ENCODE data around the gene CACNA2D4. TPM values are rescaled to one million over a fixed set of nuclear protein-coding genes. Genes with fewer than 3 reads are reported as not detected.

CACNA2D4 gene
- total and polyA plus RNA-seq, 8 donors, result 0.60 to 3.1 (median 2.0) TPM

DNA sequence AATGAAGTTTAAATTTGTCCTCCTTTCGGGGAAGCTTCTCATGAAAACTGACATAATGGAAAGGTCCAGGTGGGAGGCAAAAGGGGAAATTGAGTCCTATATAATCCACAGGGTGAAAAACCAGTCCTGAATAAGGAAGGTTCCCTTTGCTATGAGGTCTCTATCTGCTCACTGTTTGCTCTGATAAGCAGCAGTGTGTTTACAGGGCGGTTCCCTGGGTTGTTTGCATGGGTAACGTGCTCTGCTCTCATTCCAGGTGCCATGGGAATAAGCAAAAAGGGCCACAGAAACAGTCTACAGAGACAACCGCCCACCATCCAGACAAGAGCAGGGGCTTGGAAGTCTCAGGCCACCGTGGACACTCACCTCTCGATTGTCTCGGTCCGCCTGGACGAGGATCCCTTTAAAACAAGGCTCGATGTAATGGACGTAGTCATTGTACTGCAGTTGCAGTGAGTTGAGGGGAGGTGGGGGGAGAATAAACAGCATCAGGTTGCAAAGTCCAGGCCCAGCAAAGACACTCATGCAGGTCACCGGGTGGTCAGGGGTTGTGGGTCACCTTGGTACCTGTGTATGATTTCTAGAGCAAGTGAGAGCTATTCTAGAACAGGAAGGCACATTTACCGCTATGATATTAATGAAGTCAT is 32.7 kb downstream of the CACNA2D4 start:
- DNase-seq (no peak), ATAC-seq (no peak), FAIRE-seq (no peak)
- intact Hi-C loops (cut with DNase I), result no loop called here
- H3K4me3 ChIP-seq, result no peak overlapping the region
- TF ChIP-seq, protein P1, sequence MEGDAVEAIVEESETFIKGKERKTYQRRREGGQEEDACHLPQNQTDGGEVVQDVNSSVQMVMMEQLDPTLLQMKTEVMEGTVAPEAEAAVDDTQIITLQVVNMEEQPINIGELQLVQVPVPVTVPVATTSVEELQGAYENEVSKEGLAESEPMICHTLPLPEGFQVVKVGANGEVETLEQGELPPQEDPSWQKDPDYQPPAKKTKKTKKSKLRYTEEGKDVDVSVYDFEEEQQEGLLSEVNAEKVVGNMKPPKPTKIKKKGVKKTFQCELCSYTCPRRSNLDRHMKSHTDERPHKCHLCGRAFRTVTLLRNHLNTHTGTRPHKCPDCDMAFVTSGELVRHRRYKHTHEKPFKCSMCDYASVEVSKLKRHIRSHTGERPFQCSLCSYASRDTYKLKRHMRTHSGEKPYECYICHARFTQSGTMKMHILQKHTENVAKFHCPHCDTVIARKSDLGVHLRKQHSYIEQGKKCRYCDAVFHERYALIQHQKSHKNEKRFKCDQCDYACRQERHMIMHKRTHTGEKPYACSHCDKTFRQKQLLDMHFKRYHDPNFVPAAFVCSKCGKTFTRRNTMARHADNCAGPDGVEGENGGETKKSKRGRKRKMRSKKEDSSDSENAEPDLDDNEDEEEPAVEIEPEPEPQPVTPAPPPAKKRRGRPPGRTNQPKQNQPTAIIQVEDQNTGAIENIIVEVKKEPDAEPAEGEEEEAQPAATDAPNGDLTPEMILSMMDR (IDR thresholded peaks at IDR 0.05), result no peak
- no peaks in the 10 kb centered on the region for H3K27me3 ChIP-seq
- H3K36me3 ChIP-seq, result no peaks in the 10 kb centered on the region
- H3K27ac ChIP-seq, result no peak overlapping the region
- H3K9me3 ChIP-seq, result no peaks in the 10 kb centered on the region
- no peaks in the 10 kb centered on the region for H3K4me1 ChIP-seq
- WGBS, 2 donors, result 50 to 55% methylated on average over 13 of the region's 13 CpGs

DNA sequence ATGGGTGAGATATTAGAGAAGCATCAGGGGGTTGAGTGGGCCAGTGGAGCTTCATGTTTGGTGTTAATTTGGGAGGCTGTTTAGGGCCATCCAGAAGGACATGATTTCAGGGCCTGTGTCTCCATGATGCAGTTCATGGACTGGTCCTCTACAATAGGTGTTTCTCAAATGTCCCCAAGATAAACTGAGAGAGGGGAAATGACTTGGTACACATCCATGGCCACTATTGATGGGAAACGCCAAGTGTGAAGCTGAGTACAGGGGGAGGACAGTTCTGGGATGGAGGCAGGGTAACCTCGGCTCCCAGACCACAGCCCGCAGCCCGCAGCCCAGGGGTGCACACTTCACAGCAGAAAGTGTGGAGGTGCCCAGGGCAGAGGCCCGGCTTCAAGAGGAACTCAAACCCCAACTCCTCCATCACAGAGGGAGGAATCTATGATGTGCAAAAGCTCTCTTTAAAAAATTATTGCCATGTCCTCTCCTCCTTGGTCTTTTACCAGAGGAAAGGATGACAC is 33.3 kb downstream of the CACNA2D4 start:
- no peaks in the 10 kb centered on the region for H3K36me3 ChIP-seq
- no peak for DNase-seq
- no peaks in the 10 kb centered on the region for H3K4me1 ChIP-seq
- 81 to 83% methylated on average over 5 of the region's 5 CpGs for WGBS, 2 donors
- no peak overlapping the region for H3K27ac ChIP-seq
- intact Hi-C loops (cut with DNase I), result no loop called here
- no peak overlapping the region for H3K4me3 ChIP-seq
- TF ChIP-seq, protein P1 (IDR thresholded peaks at IDR 0.05), result no peak
- no peak for ATAC-seq
- no peaks in the 10 kb centered on the region for H3K27me3 ChIP-seq
- FAIRE-seq, result no peak
- no peaks in the 10 kb centered on the region for H3K9me3 ChIP-seq

DNA sequence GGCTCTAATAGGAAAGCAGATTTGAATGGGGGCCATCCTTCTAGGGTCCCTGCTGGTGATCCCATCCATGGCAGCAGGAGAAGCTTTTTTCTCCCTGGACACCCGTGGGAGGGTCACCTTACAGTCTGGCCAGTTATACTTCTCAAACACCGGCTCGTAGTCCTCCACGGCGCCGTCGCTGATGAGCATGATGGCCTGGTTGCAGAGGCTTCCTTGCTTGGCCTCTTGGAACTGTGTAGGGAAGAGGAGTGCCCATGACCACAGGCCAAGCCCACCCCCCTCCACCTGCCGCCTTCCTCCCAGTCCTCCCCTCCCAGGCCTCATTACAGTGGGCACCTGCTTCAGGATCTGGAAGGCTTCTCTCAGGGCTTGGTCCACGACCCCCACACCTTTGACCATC is 33.8 kb downstream of the CACNA2D4 start:
- H3K4me3 ChIP-seq, result no peak overlapping the region
- FAIRE-seq (no peak), DNase-seq (no peak), ATAC-seq (no peak)
- TF ChIP-seq, protein P1 (IDR thresholded peaks at IDR 0.05), result no peak
- no peaks in the 10 kb centered on the region for H3K27me3 ChIP-seq
- H3K9me3 ChIP-seq, result no peaks in the 10 kb centered on the region
- WGBS, 2 donors, result 90 to 95% methylated on average over 9 of the region's 9 CpGs
- no peaks in the 10 kb centered on the region for H3K36me3 ChIP-seq
- no peaks in the 10 kb centered on the region for H3K4me1 ChIP-seq
- no peak overlapping the region for H3K27ac ChIP-seq
- intact Hi-C loops (cut with DNase I), result no loop called here

DNA sequence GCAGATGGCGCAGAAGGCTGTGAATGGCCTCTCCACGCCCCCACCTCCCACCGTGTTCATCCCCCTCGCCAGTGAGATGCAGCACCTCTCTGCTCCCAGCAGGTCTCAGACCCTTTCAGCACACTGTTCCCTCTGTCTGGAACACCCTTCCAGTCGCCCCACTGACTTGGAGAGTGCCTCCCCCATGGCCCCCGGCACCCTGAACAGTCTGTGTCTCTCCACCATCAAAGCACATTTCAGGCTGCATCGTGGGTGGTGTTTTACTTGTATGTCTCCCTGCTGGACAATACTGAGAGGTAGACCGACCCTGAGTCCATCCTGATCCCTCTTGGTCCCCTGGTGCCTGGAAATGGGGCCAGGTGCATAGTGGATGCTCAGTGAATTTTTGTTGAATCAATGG is 34.9 kb downstream of the CACNA2D4 start:
- ATAC-seq, result no peak
- intact Hi-C loops (cut with DNase I), result no loop called here
- no peaks in the 10 kb centered on the region for H3K4me1 ChIP-seq
- no peak for FAIRE-seq
- no peak overlapping the region for H3K27ac ChIP-seq
- no peaks in the 10 kb centered on the region for H3K27me3 ChIP-seq
- no peaks in the 10 kb centered on the region for H3K36me3 ChIP-seq
- whole genome bisulfite sequencing, 2 donors, result 67 to 75% methylated on average over 8 of the region's 8 CpGs
- TF ChIP-seq, protein P1 (IDR thresholded peaks at IDR 0.05), result no peak
- DNase-seq, result no peak
- no peaks in the 10 kb centered on the region for H3K9me3 ChIP-seq
- H3K4me3 ChIP-seq, result no peak overlapping the region

DNA sequence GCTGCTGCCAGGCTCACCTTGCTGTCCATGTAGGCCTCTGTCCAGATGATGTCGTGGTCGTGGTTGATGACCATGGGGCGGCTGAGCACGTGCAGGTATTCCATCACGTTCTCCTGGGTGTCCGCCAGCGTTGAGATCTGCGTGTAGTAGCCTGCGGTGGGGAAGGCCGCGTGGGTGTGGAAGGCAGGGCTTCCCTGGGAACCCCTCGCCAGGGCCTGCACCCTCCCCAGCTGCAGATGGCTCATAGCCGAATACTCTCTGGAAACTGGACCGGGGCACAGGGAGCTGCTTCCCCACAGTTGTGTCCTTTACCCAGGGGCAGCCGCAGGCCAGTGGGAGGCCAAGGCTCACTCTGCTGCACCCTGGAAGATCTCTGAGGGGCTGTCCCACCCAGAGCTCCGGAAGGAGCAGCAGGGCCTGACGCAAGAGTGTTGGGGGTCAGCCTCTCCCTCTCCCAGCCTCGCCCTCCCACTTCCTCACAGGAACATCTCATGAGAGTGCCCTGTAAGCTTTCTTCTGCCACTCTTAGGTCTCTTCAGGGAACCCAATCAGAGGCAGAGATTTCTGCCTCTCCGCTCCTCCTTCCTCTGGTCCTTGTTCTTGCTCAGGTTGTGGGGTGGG is 35.5 kb downstream of the CACNA2D4 start:
- Histone ChIP-seq H3K9me3 (no peaks in the 10 kb centered on the region), H3K27ac (no peak overlapping the region), H3K27me3 (no peaks in the 10 kb centered on the region), H3K4me3 (no peak overlapping the region), H3K36me3 (no peaks in the 10 kb centered on the region), H3K4me1 (no peaks in the 10 kb centered on the region)
- TF ChIP-seq, protein P1 (IDR thresholded peaks at IDR 0.05), result no peak
- WGBS, 2 donors, result 84% methylated on average over 19 of the region's 19 CpGs
- ATAC-seq (no peak), DNase-seq (no peak), FAIRE-seq (no peak)
- intact Hi-C loops (cut with DNase I), result no loop called here
